ENCODE data around the gene ZBTB8A. TPM values are rescaled to one million over a fixed set of nuclear protein-coding genes. Genes with fewer than 3 reads are reported as not detected.
"Not testable (repeated sequence)": the region's sequence is repeated elsewhere in the genome, so short reads cannot be mapped to it uniquely, and the experiment has no call there.

The ZBTB8A gene
- polyA plus RNA-seq, 5 donors, result 9.2 to 18.1 (median 13.3) TPM

- DNase-seq, result no peak
Observed at GRCh38 chr1:32613472-32613871, 74.2 kb downstream of the ZBTB8A start.

- no peak for DNase-seq
Observed at GRCh38 chr1:32618673-32619221, 79.5 kb downstream of the ZBTB8A start.

- peak in 1 of 2 donors; percentile 12 for DNase-seq
Observed at GRCh38 chr1:32619701-32620485, 80.7 kb downstream of the ZBTB8A start.

- no peak for DNase-seq
Observed at GRCh38 chr1:32622205-32622604, 83.0 kb downstream of the ZBTB8A start.

GRCh38 chr1:32622806-32623681, 83.8 kb downstream of the ZBTB8A start:
- DNase-seq, result no peak

GRCh38 chr1:32623775-32624174, 84.5 kb downstream of the ZBTB8A start:
- DNase-seq, result no peak

GRCh38 chr1:32626176-32626575, 86.9 kb downstream of the ZBTB8A start:
- no peak for DNase-seq

GRCh38 chr1:32627596-32628162, 88.5 kb downstream of the ZBTB8A start:
- DNase-seq, result no peak

- DNase-seq, result not testable (repeated sequence)
Observed at GRCh38 chr1:32630173-32630572, 90.9 kb downstream of the ZBTB8A start.

- no peak for DNase-seq
Observed at GRCh38 chr1:32632829-32633228, 93.6 kb downstream of the ZBTB8A start.

- DNase-seq, result no peak
Observed at GRCh38 chr1:32635508-32636277, 96.5 kb downstream of the ZBTB8A start.

GRCh38 chr1:32636914-32637645, 97.9 kb downstream of the ZBTB8A start:
- DNase-seq, result no peak

GRCh38 chr1:32639489-32640075, 100.4 kb downstream of the ZBTB8A start:
- no peak for DNase-seq

- DNase-seq, result not testable (repeated sequence)
Observed at GRCh38 chr1:32642292-32642827, 103.1 kb downstream of the ZBTB8A start.

GRCh38 chr1:32644426-32644825, 105.2 kb downstream of the ZBTB8A start:
- no peak for DNase-seq

- no peak for DNase-seq
Observed at GRCh38 chr1:32647308-32648134, 108.3 kb downstream of the ZBTB8A start.

- peak; percentile 90 to 93 for DNase-seq
Observed at GRCh38 chr1:32650248-32650751, 111.1 kb downstream of the ZBTB8A start, which contains the start of gene ZBTB8OS. Gene ZBTB8OS (minus strand): TSS chr1:32650550. CDS start chr1:32650529, 21 bp downstream.

- DNase-seq, result peak; percentile 98 to 99
Observed at GRCh38 chr1:32650752-32651460, 111.7 kb downstream of the ZBTB8A start, which contains the start of gene RBBP4. Gene RBBP4 (plus strand): TSS chr1:32651208. CDS start chr1:32651307, 99 bp downstream.

Measured in right lung (tissue), 5 donors.